ENCODE data around the gene TBC1D5. TPM values are rescaled to one million over a fixed set of nuclear protein-coding genes. Genes with fewer than 3 reads are reported as not detected.
A peak's percentile ranks its signal among the peaks of the same experiment; 100 is the strongest.

TBC1D5 gene
- total RNA-seq, 4 donors from 2014 or later, result 29.2 to 114 (median 53.4) TPM

DNA sequence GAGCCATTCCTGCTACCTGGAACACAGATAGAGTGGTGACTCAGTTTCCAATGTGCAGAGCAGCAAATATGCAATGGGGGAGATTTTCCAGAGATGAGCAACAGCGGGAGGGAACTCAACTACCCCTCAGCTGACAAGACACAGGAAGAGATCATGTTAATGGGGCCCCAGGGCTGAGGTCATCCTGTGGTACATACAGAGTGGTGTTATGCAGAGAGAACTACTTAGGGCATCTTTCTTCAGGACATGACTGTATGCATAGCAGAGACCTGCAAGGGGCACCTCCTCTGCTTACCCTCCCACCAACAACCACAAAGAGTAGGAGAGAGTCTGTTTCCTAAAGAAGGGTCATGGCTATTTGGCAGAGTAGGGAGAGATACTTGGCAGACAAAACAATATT is 6.8 kb upstream of the TBC1D5 start:
- H3K4me3 ChIP-seq, result peak overlapping the region in 2 of 4 donors; percentile 36 to 50
- H3K27ac ChIP-seq, result peak overlapping the region in 2 of 4 donors; percentile 32 to 40
- H3K27me3 ChIP-seq, result no peaks in the 10 kb centered on the region
- H3K9me3 ChIP-seq, result no peaks in the 10 kb centered on the region
- H3K36me3 ChIP-seq, result no peaks in the 10 kb centered on the region
- TF ChIP-seq, protein P1, sequence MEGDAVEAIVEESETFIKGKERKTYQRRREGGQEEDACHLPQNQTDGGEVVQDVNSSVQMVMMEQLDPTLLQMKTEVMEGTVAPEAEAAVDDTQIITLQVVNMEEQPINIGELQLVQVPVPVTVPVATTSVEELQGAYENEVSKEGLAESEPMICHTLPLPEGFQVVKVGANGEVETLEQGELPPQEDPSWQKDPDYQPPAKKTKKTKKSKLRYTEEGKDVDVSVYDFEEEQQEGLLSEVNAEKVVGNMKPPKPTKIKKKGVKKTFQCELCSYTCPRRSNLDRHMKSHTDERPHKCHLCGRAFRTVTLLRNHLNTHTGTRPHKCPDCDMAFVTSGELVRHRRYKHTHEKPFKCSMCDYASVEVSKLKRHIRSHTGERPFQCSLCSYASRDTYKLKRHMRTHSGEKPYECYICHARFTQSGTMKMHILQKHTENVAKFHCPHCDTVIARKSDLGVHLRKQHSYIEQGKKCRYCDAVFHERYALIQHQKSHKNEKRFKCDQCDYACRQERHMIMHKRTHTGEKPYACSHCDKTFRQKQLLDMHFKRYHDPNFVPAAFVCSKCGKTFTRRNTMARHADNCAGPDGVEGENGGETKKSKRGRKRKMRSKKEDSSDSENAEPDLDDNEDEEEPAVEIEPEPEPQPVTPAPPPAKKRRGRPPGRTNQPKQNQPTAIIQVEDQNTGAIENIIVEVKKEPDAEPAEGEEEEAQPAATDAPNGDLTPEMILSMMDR (IDR thresholded peaks at IDR 0.05), result no peak
- H3K4me1 ChIP-seq, result peaks cover 0 to 8% (median 0%) of the 10 kb centered on the region in 4 donors
- peak in 1 of 3 donors; percentile 43 for DNase-seq

DNA sequence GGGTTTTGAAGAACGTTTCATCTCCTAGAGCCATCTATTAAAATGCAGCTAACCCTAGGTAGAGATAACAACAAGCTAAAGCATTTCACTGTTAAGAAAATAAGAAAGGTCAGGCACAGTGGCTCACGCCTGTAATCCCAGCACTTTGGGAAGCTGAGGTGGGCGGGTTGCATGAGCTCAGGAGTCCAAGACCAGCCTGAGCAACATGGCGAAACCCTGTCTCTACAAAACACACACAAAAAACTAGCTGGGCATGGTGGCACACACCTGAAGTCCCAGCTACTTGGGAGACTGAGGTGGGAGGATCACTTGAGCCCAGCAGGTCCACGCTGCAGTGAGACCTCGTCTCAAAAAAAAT is 5.4 kb upstream of the TBC1D5 start:
- H3K4me3 ChIP-seq, result no peak overlapping the region
- TF ChIP-seq, protein P1 (IDR thresholded peaks at IDR 0.05), result no peak
- no peak for TF ChIP-seq POLR2A (IDR thresholded peaks at IDR 0.05)
- H3K4me1 ChIP-seq, result peaks cover 0 to 16% (median 0%) of the 10 kb centered on the region in 4 donors

DNA sequence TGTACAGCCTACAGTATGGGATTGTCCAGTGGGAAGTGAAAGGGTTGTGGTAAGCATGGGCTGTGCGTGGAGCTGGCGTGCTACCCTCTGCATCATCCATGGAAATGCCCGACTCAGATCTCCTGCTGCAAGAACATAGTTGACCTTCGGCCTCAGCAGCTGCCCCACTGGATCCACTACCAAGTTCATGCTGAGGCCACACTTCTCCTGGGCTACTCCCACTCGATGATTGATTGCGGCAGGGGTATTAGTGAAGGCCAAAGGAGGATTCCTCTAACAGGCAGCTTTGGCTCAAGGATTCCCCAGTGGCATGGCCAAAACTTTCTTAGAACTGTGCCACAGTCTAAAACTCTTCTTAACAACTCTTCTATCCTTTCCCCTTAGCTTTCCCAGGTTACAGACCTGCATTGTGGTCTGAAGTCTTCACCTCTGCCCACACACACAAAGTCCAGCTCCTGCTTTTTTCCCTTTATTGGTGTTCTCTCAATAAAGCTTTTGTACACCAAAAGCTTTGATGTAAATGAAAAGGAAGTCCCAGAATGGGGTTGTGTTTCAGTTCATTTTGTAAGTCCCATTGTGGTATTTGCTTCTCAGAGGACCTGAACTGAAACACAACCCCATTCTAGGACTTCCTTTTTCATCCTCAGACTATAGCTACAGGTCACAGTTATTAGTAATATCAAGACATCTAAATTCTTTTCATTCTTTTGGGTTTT is 4.9 kb upstream of the TBC1D5 start:
- Histone ChIP-seq H3K27ac (peak overlapping the region in 1 of 4 donors; percentile 69), H3K9me3 (no peaks in the 10 kb centered on the region), H3K4me1 (peaks cover 0 to 16% (median 0%) of the 10 kb centered on the region in 4 donors), H3K4me3 (no peak overlapping the region), H3K27me3 (no peaks in the 10 kb centered on the region), H3K36me3 (no peaks in the 10 kb centered on the region)
- no peak for DNase-seq
- no peak for TF ChIP-seq POLR2A (IDR thresholded peaks at IDR 0.05)
- TF ChIP-seq, protein P1 (IDR thresholded peaks at IDR 0.05), result no peak

More for the DNA sequence above, 5.4 kb upstream of the TBC1D5 start:
- Histone ChIP-seq H3K9me3 (no peaks in the 10 kb centered on the region), H3K36me3 (no peaks in the 10 kb centered on the region), H3K27me3 (no peaks in the 10 kb centered on the region), H3K27ac (peak overlapping the region in 1 of 4 donors; percentile 69)
- DNase-seq, result no peak

DNA sequence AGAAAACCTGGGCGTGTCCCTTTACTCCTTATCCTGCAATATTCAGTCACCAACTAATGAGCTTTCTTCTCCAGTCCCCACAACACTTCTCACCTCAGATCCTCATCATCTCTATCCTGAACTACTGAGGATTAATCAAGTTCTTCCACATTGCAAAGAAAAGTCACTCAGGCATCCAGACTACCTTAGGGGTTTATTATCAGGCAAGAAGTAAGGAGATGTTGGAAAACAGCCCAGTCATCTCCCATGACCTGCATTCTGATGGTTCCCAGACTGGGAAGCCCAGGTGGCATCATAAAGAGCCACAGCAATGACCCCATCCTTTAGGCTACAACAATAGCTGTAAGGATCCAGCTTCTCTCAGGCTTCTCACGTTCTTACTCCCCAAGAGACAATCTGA is 3.5 kb upstream of the TBC1D5 start:
- Histone ChIP-seq H3K27me3 (no peaks in the 10 kb centered on the region), H3K36me3 (no peaks in the 10 kb centered on the region), H3K9me3 (no peaks in the 10 kb centered on the region), H3K4me1 (peaks cover 0 to 17% (median 2%) of the 10 kb centered on the region in 4 donors), H3K4me3 (no peak overlapping the region), H3K27ac (no peak overlapping the region)
- TF ChIP-seq, protein P1 (IDR thresholded peaks at IDR 0.05), result no peak
- TF ChIP-seq POLR2A (IDR thresholded peaks at IDR 0.05), result no peak
- no peak for DNase-seq

DNA sequence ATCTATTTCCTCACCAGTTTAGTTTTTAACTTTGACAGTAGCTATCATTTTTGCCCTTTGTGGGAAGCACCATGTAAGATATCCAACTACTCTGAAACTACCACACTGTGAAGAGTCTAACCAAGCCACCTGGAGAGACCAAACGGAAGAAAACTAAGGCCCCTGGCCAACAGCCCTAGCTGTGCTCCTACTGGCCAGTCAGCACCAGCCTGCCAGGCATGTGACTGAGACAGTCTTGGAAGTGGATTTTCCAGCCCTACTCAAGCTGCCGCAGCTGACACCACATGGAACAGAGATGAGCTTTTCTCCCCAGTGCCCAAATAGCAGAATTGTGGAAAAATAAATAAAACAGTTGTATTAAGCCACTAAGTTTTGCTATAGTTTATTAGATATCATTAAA is 2.9 kb upstream of the TBC1D5 start:
- no peaks in the 10 kb centered on the region for H3K36me3 ChIP-seq
- no peak for DNase-seq
- no peaks in the 10 kb centered on the region for H3K27me3 ChIP-seq
- H3K9me3 ChIP-seq, result no peaks in the 10 kb centered on the region
- H3K4me3 ChIP-seq, result no peak overlapping the region
- H3K27ac ChIP-seq, result no peak overlapping the region
- TF ChIP-seq, protein P1 (IDR thresholded peaks at IDR 0.05), result no peak
- no peak for TF ChIP-seq POLR2A (IDR thresholded peaks at IDR 0.05)
- peaks cover 0 to 21% (median 3%) of the 10 kb centered on the region in 4 donors for H3K4me1 ChIP-seq
